Glomerular endothelial cell (primary cell): Measurements from ENCODE around the gene BEST4. TPM values are rescaled to one million over a fixed set of nuclear protein-coding genes. Genes with fewer than 3 reads are reported as not detected.

Experiments
- total RNA-seq: library from RNA; depleted of rRNA; stranded (reverse); fragments of >200 nt; gene quantifications from 2 replicates; pipeline ENCODE4 v1.2.3, GENCODE V29; 2015

The BEST4 gene
- total RNA-seq, 1 donor from 2014 or later = not detected

Other genes with a start within 250 kb of the BEST4 start
- 2.2 and 3.9 TPM in 2 replicates for gene TMEM53, start 113.7 kb downstream of the BEST4 start, total RNA-seq
- gene ARMH1, start 113.5 kb downstream of the BEST4 start, total RNA-seq = not detected in 2 replicates
- gene RNU5D-1, start 57.0 kb downstream of the BEST4 start, total RNA-seq = not detected in 2 replicates
- 4.7 and 10.3 TPM in 2 replicates for gene KIF2C, start 48.3 kb downstream of the BEST4 start, total RNA-seq
- 1,433 and 2,325 TPM in 2 replicates for gene RPS8, start 12.6 kb downstream of the BEST4 start, total RNA-seq
- gene PLK3, start 12.2 kb upstream of the BEST4 start, total RNA-seq = 49.1 and 56.1 TPM in 2 replicates
- gene DYNLT4, start 19.2 kb upstream of the BEST4 start, total RNA-seq = 0.29 and 1.4 TPM in 2 replicates
- gene BTBD19, start 20.4 kb upstream of the BEST4 start, total RNA-seq = 8.8 and 17.9 TPM in 2 replicates
- gene PTCH2, start 55.1 kb upstream of the BEST4 start, total RNA-seq = 0.19 and 0.23 TPM in 2 replicates
- 19.6 and 29.6 TPM in 2 replicates for gene EIF2B3, start 198.4 kb upstream of the BEST4 start, total RNA-seq
- 46.1 and 52.7 TPM in 2 replicates for gene HECTD3, start 223.2 kb upstream of the BEST4 start, total RNA-seq
- gene UROD, start 224.1 kb upstream of the BEST4 start, total RNA-seq = 101 and 105 TPM in 2 replicates